ENCODE measurements around the gene BTG2.

DNA sequence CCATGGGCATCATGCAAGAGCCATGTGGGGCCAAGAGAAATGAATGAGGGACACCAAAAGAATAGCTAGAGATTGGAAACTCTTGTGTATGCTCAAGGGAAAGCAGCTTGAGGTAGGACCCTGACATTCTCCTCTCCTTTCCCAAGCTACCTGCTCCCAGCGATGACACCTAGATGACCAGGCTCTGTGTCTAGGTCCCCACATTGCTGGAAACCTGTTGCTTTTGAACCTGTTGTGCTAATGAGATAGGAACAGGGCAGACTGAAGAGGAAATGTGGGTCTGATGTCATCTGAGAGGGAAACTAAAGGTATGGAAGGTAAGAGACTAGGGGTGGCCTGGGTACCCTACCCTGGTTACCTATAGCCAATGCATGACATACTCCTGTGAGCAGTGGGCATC, 43.8 kb downstream of the BTG2 start:
- TF ChIP-seq CTCF (IDR thresholded peaks at IDR 0.05) = no peak
- no peak for TF ChIP-seq ZFX (IDR thresholded peaks at IDR 0.05; ENCODE audit: borderline replicate concordance)

Data from 22Rv1 (cell line).